H1 (cell line): ENCODE data around the gene NMNAT3. TPM values are rescaled to one million over a fixed set of nuclear protein-coding genes. Genes with fewer than 3 reads are reported as not detected.

ENCODE experiments used
- CTCF ChIA-PET: fragments of 300-600 bp; sonication (Branson Sonifier 250); formaldehyde crosslinking; loops from one replicate; lab custom pipeline; 2021; ENCODE audit not compliant: partially characterized antibody; lab: Charles Lee
- POLR2A ChIA-PET: fragments of 300-600 bp; sonication (Branson Sonifier 250); formaldehyde crosslinking; loops from one replicate; lab custom pipeline; 2021; ENCODE audit warnings: inconsistent platforms; ENCODE audit not compliant: partially characterized antibody; lab: Charles Lee
- DNase-seq, 2 experiments: peaks; one replicate each; pipeline versions ENCODE4 v3.0.0 to v3.0.0-alpha.2; 2010 to 2022; ENCODE audit warnings: low spot score in 2 of 2, low read depth in 1 of 2, mixed read lengths in 1 of 2
- FAIRE-seq: peaks from 2 replicates; lab custom pipeline; 2011; peaks lifted over from hg19 to GRCh38; lab: Jason Lieb, UNC
- H2AFZ ChIP-seq: 2 replicates; pipeline ENCODE4 v1.8.1; 2012; ENCODE audit warnings: low read length, inconsistent platforms
- H2AK5ac ChIP-seq: 2 replicates; pipeline ENCODE4 v1.6.1; 2013; ENCODE audit warnings: low read depth, low read length
- H2BK120ac ChIP-seq: replicated peaks from 2 replicates; pipeline ENCODE3; 2013; ENCODE audit warnings: low read depth, low read length, inconsistent platforms
- H2BK12ac ChIP-seq: 2 replicates; pipeline ENCODE4 v1.6.1; 2013; ENCODE audit warnings: low read depth, low read length
- H2BK15ac ChIP-seq: 2 replicates; pipeline ENCODE4 v1.6.1; 2013; ENCODE audit warnings: low read length
- H2BK20ac ChIP-seq: 2 replicates; pipeline ENCODE4 v1.6.1; 2013; ENCODE audit warnings: low read length
- H2BK5ac ChIP-seq: 2 replicates; pipeline ENCODE4 v1.6.1; 2013; ENCODE audit warnings: low read depth, low read length
- H3K14ac ChIP-seq: 2 replicates; pipeline ENCODE4 v1.6.1; 2013; ENCODE audit warnings: inconsistent platforms; ENCODE audit not compliant: insufficient read length
- H3K18ac ChIP-seq: 2 replicates; pipeline ENCODE4 v1.6.1; 2013; ENCODE audit warnings: low read length; ENCODE audit errors: extremely low read depth
- H3K23ac ChIP-seq: 2 replicates; pipeline ENCODE4 v1.6.1; 2013; ENCODE audit warnings: inconsistent platforms; ENCODE audit not compliant: insufficient read length
- H3K23me2 ChIP-seq: 2 replicates; pipeline ENCODE4 v1.6.1; 2013; ENCODE audit warnings: low read depth, low read length
- H3K27ac ChIP-seq: 2 replicates; pipeline ENCODE4 v1.6.1; 2011; ENCODE audit warnings: low read depth, low read length, inconsistent platforms
- H3K27me3 ChIP-seq, 4 experiments: replicated peaks in 1 of 4; 1 replicate in 1 of 4; 2 replicates in 3 of 4; pipeline versions ENCODE4 v1.6.1 to v1.8.1; 2011 to 2013; ENCODE audit warnings: low read length in 3 of 4, mild to moderate bottlenecking in 3 of 4, inconsistent platforms in 2 of 4, mixed read lengths in 2 of 4, moderate library complexity in 1 of 4; ENCODE audit not compliant: control insufficient read depth in 3 of 4, insufficient read depth in 3 of 4; ENCODE audit errors: extremely low read depth in 1 of 4
- H3K36me3 ChIP-seq, 4 experiments: 2 replicates each; pipeline versions ENCODE4 v1.6.1 to v1.8.1; 2011 to 2013; ENCODE audit warnings: mild to moderate bottlenecking in 4 of 4, low read length in 3 of 4, moderate library complexity in 2 of 4, control low read depth in 1 of 4, inconsistent platforms in 1 of 4; ENCODE audit not compliant: insufficient read depth in 4 of 4, control insufficient read depth in 2 of 4
- H3K4ac ChIP-seq: replicated peaks from 2 replicates; pipeline ENCODE3; 2013; ENCODE audit warnings: low read length, low read depth, mixed read lengths, inconsistent platforms; ENCODE audit not compliant: insufficient read length
- H3K4me1 ChIP-seq, 4 experiments: replicated peaks in 1 of 4; 1 replicate in 1 of 4; 2 replicates in 3 of 4; pipeline versions ENCODE4 v1.6.1 to v1.8.1; 2011 to 2013; ENCODE audit warnings: low read length in 3 of 4, inconsistent platforms in 2 of 4, mixed read lengths in 1 of 4; ENCODE audit not compliant: insufficient read depth in 4 of 4, control insufficient read depth in 3 of 4
- H3K4me2 ChIP-seq, 2 experiments: 2 replicates each; pipeline versions ENCODE4 v1.6.1 to v1.8.1; 2011 to 2013; ENCODE audit warnings: low read depth in 2 of 2, low read length in 2 of 2, control low read depth in 1 of 2, inconsistent platforms in 1 of 2, mild to moderate bottlenecking in 1 of 2; ENCODE audit not compliant: insufficient read depth in 1 of 2
- H3K4me3 ChIP-seq, 4 experiments: fragments of 200-600, 300-600 bp in 1 of 4; sonication (generic), shearing (Covaris generic), sonication (Bioruptor Twin) in 1 of 4; 2 replicates each; pipeline versions ENCODE4 v1.5.1 to v1.8.1; 2011 to 2016; ENCODE audit warnings: low read length in 4 of 4, low read depth in 3 of 4, control low read depth in 2 of 4, inconsistent platforms in 2 of 4, mild to moderate bottlenecking in 2 of 4, mixed read lengths in 1 of 4, moderate library complexity in 1 of 4; ENCODE audit not compliant: insufficient read depth in 2 of 4; ENCODE audit errors: extremely low read depth in 1 of 4
- H3K56ac ChIP-seq: replicated peaks from 2 replicates; pipeline ENCODE3; 2013; ENCODE audit warnings: low read depth, mild to moderate bottlenecking, mixed read lengths, low read length, inconsistent platforms; ENCODE audit not compliant: insufficient read length
- H3K79me1 ChIP-seq: 2 replicates; pipeline ENCODE4 v1.6.1; 2013; ENCODE audit warnings: low read depth, low read length, control low read depth
- H3K79me2 ChIP-seq, 2 experiments: 2 replicates each; pipeline versions ENCODE4 v1.6.1 to v1.8.1; 2012 to 2013; ENCODE audit warnings: low read length in 2 of 2, mild to moderate bottlenecking in 2 of 2, inconsistent platforms in 1 of 2; ENCODE audit not compliant: insufficient read depth in 2 of 2, control insufficient read depth in 1 of 2
- H3K9ac ChIP-seq, 4 experiments: replicated peaks in 1 of 4; 1 replicate in 1 of 4; 2 replicates in 3 of 4; pipeline versions ENCODE4 v1.6.1 to v1.8.1; 2011 to 2013; ENCODE audit warnings: low read depth in 3 of 4, low read length in 3 of 4, control low read depth in 2 of 4, mild to moderate bottlenecking in 2 of 4, moderate library complexity in 2 of 4, inconsistent platforms in 1 of 4; ENCODE audit errors: extremely low read depth in 1 of 4
- H3K9me3 ChIP-seq, 2 experiments: 2 replicates each; pipeline versions ENCODE4 v1.6.1 to v1.8.1; 2012 to 2013; ENCODE audit warnings: mild to moderate bottlenecking in 2 of 2, moderate library complexity in 2 of 2, control low read depth in 1 of 2, inconsistent platforms in 1 of 2, low read depth in 1 of 2, low read length in 1 of 2, mixed read lengths in 1 of 2; ENCODE audit not compliant: insufficient read depth in 2 of 2
- H4K20me1 ChIP-seq, 2 experiments: replicated peaks in 1 of 2; 2 replicates each; pipeline versions ENCODE3 to v1.8.1; 2011 to 2013; ENCODE audit warnings: inconsistent platforms in 2 of 2, low read length in 2 of 2, mild to moderate bottlenecking in 1 of 2; ENCODE audit not compliant: insufficient read depth in 2 of 2, control insufficient read depth in 1 of 2
- H4K5ac ChIP-seq: 2 replicates; pipeline ENCODE4 v1.6.1; 2013; ENCODE audit warnings: low read length, low read depth, mixed read lengths, inconsistent platforms; ENCODE audit not compliant: insufficient read length
- H4K8ac ChIP-seq: 2 replicates; pipeline ENCODE4 v1.8.0; 2013; ENCODE audit warnings: mild to moderate bottlenecking, moderate library complexity, low read length, inconsistent platforms; ENCODE audit not compliant: insufficient read depth; ENCODE audit errors: extremely low read depth
- H4K91ac ChIP-seq: replicated peaks from 2 replicates; pipeline ENCODE3; 2013; ENCODE audit warnings: low read length, mixed read lengths, inconsistent platforms; ENCODE audit not compliant: insufficient read length
- WGBS, 2 experiments: shearing (Covaris generic) in 1 of 2; methylation state at CpG; one replicate each; pipeline versions ENCODE4 v1.1.6 to v1.1.7; 2013 to 2015; ENCODE audit warnings: low lambda C conversion rate in 2 of 2, mixed read lengths in 2 of 2, inconsistent platforms in 1 of 2, low coverage in 1 of 2, missing lambda C conversion rate in 1 of 2; ENCODE audit not compliant: insufficient replicate concordance in 2 of 2, insufficient coverage in 1 of 2, insufficient read length in 1 of 2; ENCODE audit errors: extremely low coverage in 1 of 2, missing lambda C conversion rate in 1 of 2; 5-methylcytosine and 5-hydroxymethylcytosine counted together
- polyA plus RNA-seq, 7 experiments: library from polyadenylated mRNA; depleted of rRNA in 3 of 7; stranded (reverse) in 5 of 7; unstranded in 2 of 7; fragments of >200 nt in 5 of 7; fragments of 200-250 nt in 2 of 7; gene quantifications; 1 replicate in 5 of 7; 2 replicates in 1 of 7; 4 replicates in 1 of 7; pipeline versions ENCODE4 v1.2.1 to v1.2.3, GENCODE V29; 2011 to 2013; ENCODE audit warnings: missing spikeins in 2 of 7, mixed read lengths in 2 of 7
- total RNA-seq: library from RNA; stranded (reverse); fragmentation: NEBNext Ultra II Directional; extraction: Animal tissue kit (Norgen Biotek cat#: 25700); gene quantifications from 2 replicates; pipeline ENCODE4 v1.2.1, GENCODE V29; 2021
- TF ChIP-seq, protein P1 (sequence below): IDR thresholded peaks from 2 replicates; pipeline ENCODE4 v1.6.1; 2011; ENCODE audit warnings: low read length, improper control_type of control experiment

NMNAT3 gene
- total and polyA plus RNA-seq, 2 of the 8 experiments (the other 6 are each of a cell fraction or from before 2014, with no cell fraction given), result 4.2 to 4.3 TPM

DNA sequence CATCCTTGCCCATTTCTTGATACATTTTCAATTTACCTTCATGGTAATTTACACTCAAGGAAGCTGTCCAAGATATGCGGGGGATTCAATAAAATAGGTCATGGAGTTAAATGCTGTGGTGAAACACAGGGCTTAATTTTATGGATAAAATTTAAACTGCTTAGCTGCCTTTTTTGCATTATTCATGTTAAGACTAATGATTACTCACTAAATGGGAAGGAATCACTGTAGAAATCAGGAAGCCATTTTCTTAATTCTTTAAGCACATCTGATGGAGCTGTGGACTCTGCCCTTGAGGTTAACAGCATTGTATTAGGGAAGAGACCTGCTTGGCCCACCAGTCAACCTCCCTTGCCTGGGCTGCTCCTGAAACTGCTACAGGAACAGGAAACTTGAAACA lies 75.8 kb downstream of the NMNAT3 start:
- WGBS, 2 experiments, result 83% methylated on average over 1 of the region's 1 CpG; no CpG with 5 or more reads in 1 of the 2 experiments
- TF ChIP-seq, protein P1, sequence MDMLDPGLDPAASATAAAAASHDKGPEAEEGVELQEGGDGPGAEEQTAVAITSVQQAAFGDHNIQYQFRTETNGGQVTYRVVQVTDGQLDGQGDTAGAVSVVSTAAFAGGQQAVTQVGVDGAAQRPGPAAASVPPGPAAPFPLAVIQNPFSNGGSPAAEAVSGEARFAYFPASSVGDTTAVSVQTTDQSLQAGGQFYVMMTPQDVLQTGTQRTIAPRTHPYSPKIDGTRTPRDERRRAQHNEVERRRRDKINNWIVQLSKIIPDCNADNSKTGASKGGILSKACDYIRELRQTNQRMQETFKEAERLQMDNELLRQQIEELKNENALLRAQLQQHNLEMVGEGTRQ, result no peak
- no peak overlapping the region for H3K56ac ChIP-seq
- H3K4ac ChIP-seq, result no peak overlapping the region
- H3K9me3 ChIP-seq, result no peaks in the 10 kb centered on the region
- FAIRE-seq, result no peak
- H3K79me2 ChIP-seq, result no peaks in the 10 kb centered on the region
- no peak overlapping the region for H2BK12ac ChIP-seq
- no peak overlapping the region for H3K9ac ChIP-seq
- H2AK5ac ChIP-seq, result no peak overlapping the region
- H3K14ac ChIP-seq, result no peak overlapping the region
- H4K8ac ChIP-seq, result no peak overlapping the region
- no peak overlapping the region for H3K23ac ChIP-seq
- no peak overlapping the region for H2BK120ac ChIP-seq
- no peak for DNase-seq
- no peak overlapping the region for H2BK15ac ChIP-seq
- H3K4me2 ChIP-seq, result no peak overlapping the region
- no peaks in the 10 kb centered on the region for H3K4me1 ChIP-seq
- H2BK20ac ChIP-seq, result no peak overlapping the region
- no peaks in the 10 kb centered on the region for H3K23me2 ChIP-seq
- H2BK5ac ChIP-seq, result no peak overlapping the region
- no peaks in the 10 kb centered on the region for H3K36me3 ChIP-seq
- H4K91ac ChIP-seq, result no peak overlapping the region
- H3K27me3 ChIP-seq, result no peaks in the 10 kb centered on the region
- H3K4me3 ChIP-seq, result no peak overlapping the region
- H2AFZ ChIP-seq, result no peak overlapping the region
- CTCF ChIA-PET, result interaction anchor here (2.1 kb wide), 1 partner anchor 74 kb away, joined by 4 read pairs; no protein-coding TSS in a partner anchor
- no peak overlapping the region for H3K18ac ChIP-seq
- H4K5ac ChIP-seq, result no peak overlapping the region
- POLR2A ChIA-PET, result no interaction called here
- no peaks in the 10 kb centered on the region for H4K20me1 ChIP-seq
- H3K79me1 ChIP-seq, result no peaks in the 10 kb centered on the region
- no peak overlapping the region for H3K27ac ChIP-seq
